SH-SY5Y (cell line): ENCODE measurements around the gene CHD3.
A peak's percentile ranks its signal among the peaks of the same experiment; 100 is the strongest.

ENCODE experiments used
- GATA2 ChIP-seq: IDR thresholded peaks from 2 replicates; pipeline ENCODE4 v1.6.1; 2011; ENCODE audit warnings: mild to moderate bottlenecking, low read depth, low read length
- GATA3 ChIP-seq: IDR thresholded peaks from 2 replicates; pipeline ENCODE4 v1.6.1; 2011; ENCODE audit warnings: low read depth, mild to moderate bottlenecking, low read length, moderate library complexity

CHD3 gene

DNA sequence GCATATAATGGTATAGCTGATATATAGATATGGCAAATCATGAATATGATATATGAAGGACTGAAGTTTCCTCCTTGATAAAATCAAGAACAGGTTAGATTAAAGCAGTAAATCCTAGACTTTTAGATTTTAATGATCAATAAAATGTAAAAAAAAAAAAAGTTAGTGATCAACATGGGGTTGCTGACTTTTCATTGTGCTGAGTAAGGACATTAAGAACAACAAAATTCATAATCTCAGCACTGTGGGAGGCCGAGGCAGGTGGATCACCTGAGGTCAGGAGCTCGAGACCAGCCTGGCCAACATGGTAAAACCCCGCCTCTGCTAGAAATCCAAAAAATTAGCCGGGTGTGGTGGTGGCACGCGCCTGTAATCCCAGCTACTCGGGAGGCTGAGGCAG lies 10.4 kb upstream of the CHD3 start:
- TF ChIP-seq GATA2 (no peak), GATA3 (no peak)

DNA sequence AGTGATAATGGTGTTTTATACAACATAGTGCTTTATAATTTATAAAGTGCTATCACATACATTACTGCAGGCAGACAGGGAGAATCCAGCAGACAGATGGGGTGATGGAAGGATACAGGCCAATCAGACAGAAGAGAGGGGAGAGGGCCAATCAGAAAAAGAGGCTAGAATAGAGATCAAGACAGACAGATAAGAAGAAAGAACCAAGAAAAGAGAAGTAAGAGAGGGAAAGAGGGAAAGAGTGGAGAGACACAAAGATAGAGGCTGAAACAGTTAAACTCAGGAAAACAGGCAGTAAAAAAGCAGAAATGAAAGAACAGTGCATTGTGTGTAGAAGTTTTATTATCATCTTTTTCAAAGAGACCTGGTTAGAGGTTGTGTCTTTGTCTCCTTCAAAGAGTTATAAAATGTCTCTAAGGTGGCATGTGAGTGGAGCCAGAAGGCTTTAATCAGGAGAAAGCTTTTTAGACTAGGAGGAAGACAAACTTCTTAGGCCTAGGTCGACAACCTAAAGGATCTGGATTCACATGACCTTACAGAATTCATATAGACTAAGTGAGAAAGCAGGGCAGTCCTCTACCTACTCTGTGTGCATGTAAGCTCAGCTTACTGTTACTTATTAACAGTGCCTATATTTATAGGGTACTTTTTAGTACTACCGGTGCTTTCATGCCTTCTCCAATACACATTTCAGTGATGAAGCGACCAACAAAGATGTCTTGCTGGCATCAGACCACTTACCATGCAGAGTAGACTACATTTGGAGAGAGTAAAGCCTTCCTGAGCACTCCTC lies 8.3 kb upstream of the CHD3 start:
- no peak for TF ChIP-seq GATA3
- no peak for TF ChIP-seq GATA2

DNA sequence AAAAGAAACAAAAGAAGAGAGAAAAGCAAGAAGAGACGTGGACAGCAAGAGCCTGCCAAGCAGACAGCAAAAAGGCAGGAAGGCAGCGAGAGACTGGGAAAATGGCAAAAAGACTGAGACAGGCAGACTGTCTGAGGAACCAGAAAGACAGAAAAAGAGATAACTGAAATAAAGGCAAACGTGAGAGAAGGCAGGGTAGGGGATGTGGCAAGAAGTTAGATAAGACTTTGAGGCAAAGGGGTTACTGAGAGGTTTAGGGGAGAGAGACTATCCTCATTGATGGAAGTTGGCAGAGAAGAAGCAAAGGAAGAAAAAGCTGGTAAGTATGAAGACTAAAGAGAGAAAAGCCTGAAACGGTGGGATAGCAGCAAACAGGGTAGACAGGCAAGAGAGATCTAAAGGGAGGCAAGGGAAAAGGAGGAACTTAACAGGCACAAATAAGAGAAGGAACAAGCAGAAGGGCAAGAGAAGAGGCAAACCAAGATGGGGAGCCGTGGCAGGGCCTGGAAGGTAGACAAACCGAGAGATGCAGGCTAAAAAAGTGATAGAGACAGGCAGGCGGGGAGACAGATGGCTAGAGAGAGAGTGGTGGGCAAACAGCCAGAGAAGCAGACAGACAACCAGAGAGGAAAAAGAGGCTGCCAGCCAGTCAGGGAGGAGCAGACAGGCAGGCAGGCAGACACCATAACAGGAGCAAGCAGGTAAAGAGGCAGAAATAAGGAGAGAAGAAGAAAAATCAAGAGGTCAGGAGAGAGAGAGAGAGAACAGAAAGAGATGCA lies 7.1 kb upstream of the CHD3 start:
- no peak for TF ChIP-seq GATA3
- TF ChIP-seq GATA2: no peak

DNA sequence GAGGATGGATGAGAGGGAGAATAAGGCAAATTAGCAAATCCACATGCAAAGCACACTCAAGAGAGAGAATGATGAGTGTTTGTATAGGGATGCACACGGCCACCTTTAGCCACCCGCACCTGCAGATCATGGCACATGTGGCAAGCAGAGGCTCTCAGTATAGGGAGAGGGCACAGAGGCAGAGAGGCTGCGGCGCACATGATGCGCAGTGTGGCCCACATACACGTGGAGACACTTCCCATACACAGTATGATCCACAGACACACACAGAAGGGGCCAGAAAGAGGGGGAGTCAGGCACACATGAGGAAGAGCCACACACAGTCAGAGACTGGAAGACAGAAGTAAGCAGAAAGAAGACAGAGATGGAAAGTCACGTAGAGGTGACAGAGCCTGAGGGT lies 6.5 kb upstream of the CHD3 start:
- no peak for TF ChIP-seq GATA3
- TF ChIP-seq GATA2: no peak

DNA sequence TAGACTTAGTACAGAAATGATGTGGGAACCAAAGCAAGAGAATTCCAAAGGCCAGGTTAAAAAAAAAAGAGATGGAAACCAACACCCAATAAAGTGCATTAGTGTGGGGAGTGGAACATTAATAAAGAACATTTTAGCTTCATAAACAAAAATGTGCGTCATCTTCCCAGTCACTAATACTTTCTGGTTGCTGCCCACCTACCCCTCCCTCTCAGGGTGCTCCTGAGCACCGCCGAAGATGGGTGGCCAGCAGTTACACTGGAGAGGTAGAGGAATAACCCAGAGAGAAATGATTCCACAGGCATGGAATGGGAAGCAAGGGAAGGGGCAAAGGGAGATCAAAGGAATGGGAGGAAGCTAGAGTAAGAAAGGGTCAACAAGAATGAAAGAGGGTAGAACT lies 6.0 kb upstream of the CHD3 start:
- no peak for TF ChIP-seq GATA3
- no peak for TF ChIP-seq GATA2

DNA sequence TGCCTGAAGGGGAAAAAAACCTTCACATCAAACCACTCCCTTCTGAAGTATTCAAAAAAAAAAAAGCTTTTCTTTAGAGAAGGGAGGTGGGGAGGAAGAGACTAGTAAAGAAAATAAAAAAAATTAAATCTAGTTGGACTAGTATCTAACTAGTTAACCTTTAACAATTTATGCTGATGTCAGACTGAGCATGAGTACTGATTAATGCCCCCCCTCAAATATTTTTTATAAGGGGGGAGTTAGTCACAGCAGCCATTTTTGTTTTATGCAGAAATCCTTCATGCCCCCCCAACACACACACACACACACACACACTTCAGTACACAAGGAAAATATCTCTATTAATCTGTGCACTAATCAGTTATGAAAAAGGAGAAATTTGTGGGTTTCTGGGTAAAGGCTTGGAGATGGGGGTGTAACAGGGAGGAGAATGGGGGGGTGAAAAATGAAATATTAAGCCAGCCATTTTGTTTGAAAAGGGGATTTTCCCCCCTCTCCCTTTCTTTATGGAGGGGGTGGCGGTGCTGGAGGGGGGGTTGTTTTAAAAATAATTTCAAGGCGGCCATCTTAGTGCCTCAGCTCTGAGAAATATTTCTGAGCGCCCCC lies 4.7 kb upstream of the CHD3 start:
- TF ChIP-seq GATA3: no peak
- TF ChIP-seq GATA2: no peak

DNA sequence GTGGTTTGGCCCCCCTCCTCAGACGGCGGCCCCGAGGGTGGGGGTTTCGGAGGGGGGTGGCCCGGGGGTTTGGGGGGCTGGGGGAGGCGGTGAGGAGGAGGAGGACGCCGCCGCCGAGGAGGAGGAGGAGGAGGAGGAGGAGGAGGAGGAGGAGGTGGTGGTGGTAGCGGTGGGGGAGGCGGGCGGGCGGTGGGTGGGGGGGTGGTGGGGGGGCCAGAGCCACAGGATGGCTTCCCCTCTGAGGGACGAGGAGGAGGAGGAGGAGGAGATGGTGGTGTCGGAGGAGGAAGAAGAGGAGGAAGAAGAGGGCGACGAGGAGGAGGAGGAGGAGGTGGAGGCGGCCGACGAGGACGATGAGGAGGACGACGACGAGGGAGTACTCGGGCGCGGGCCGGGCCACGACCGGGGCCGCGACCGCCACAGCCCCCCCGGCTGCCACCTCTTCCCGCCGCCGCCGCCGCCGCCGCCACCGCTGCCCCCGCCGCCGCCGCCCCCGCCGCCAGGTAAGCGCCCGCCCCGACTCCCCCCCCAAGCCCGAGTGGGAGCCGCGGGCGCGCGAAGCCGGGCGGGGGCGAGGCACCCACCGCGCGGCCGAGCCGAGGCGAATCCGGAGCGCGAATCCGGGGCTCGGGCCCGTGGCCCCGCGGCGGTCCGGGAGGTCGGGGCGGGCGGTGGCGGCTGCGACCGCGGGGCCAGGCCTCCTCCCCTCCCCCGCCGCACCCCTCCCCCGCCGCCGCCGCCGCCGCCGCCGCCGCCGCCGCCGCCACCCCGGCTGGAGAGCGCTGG lies 3.8 kb upstream of the CHD3 start:
- TF ChIP-seq GATA2 (no peak), GATA3 (no peak)

DNA sequence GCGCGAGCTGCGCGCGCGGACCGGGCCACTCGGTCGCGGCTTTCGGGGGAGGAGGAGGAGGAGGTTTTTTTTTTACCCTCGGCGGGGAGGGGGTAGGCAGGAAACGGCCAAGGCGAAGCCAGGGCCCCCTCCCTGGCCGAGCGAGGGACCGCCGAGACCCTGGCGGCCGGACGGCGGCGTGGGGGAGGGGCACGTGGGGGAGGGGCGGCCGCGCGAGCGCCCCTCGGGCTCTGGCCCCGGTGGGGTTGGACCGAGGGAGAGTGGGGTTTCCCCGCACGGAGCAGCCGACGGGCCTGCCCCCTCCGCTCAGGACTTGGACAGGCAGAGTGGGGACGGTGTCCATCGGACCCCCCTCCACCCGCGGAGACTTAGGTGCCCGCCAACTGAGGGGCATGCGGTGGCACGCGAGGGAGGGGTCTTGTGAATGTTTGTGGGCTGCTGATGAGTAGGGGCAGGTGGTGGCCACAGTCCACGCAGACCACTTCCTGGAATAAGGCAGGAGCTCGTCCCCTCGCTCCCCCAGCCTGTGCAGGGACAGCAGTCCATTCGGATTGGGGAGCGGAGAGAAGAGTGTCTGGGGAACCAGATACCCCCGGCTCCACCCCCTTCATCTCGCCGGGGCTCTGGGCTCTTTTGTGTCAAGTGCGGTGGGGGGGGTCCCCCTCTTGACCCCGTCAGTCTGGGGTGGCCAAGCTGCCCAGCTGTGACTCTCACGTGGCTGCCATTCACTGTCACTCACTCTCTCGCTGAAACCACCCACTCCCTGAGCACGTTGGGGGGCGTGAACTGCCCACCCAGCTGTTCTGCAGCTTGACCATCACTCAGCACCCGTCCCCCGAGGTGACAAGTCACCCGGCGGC lies 3.0 kb upstream of the CHD3 start:
- TF ChIP-seq GATA3: no peak
- no peak for TF ChIP-seq GATA2

DNA sequence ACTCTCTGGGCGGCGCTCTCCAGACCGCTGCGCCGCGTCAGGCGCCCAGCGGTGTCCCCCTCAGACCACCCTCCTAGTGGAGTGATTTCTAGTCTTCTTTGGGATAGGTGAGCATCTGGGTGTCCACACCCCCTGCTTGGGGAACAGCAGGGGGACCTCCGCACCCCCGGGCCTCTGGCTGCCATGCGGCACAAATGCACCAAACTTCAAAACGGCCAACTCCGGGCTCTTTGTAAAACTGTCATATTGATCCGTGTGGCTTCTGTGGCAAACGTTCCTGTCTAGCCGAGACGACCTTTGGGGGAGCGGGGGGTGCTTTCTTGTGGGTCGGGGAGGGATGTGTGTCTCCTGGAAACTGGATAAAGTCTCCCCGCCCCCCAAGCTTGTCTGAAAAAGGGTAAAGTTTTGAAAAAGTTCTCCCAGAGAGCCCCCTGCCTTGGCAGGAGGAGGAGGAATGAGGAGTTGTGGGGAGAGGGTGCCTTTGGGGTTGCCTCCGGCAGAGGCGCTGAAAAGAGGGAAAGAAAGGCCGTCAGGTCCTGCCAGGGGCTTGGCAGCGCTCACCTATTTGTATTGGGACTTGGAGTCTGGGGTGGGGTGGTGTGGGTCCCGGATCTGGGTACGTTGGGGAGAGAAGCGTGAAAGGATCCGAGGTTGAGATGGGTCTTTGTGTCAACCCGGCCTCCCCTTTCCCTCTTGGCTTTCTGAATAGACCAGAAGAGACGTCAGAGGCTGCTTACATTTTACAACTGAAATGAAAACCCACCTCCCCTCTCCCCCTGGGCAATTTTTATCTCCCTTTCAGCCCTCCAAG lies 2.2 kb upstream of the CHD3 start:
- TF ChIP-seq GATA3 (no peak), GATA2 (no peak)

DNA sequence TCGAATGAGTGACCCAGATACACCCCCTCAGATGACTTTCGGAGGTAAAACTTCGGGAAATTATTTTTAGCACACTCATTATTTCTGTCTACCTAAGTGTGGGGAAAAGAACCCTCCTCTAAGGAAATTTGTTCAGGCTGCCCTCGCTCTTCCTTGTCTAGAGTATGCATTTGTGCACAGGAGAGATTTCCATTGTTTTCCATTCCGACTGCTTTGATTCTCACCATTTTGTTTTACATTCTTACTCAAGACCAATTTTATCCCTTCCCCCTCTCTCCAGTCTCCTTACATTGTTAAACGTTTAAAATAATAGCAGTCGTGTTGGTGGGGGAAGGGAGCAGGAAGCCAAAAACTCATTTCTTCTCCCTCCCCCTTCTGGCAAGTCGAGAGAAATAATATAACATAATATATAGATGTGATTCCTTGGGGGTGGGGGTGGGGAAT lies 1.5 kb upstream of the CHD3 start:
- no peak for TF ChIP-seq GATA3
- TF ChIP-seq GATA2: no peak

DNA sequence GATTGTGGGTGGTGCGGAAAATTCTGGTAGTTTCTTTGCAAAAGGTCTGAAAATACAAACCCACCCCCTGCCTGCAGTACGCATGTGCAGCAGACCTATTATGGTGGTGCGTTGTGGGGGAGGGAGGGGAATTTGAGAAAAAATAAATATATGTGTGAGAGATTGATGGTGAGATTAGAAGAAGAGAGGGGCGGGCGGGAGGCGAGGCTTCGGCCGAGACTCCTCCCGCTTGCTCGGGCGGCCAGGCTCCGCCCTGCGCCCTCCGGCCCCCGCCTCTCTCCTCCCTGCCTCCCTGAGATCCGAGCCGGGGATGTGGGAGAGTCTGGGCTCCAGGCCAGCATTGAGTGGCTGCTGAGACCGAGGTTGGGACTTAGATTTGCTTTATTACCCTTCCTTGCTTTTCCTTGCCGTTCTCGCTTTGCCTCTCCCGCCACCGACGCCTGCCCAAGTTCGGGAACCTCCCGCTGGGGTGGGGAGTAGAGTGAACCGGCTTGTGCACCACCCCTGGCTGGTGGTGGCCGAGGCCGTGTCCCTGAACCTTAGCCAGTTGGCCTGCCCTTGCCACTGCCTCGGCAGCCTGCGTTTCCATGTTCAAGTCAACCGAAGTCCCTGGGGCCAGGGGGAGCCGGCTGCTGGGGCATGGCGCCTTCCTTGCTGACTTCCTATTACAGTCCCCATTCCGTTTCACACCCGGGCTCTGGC lies 956 bp upstream of the CHD3 start:
- TF ChIP-seq GATA3 (peak; percentile 77), GATA2 (peak; percentile 98)
